ENCODE measurements around the gene MAGI1.

The MAGI1 gene

DNA sequence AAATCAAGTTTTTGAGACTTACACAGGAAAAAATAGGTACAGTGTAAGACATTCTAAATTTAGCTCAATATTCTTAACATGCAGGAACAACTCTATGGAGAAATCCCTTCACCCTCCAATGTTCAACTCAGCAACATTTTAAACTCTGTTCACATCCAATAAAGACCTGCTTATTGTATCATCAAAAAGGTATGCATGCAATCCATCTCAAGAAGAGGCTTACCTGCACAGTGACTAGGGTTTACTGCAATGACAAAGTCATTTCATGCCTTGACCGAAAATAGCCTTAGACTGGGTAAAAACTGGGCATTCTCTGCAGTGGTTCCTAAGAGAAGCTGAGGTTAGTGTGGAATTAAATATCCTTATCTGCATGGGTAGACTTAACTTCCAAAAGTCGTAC is 80.5 kb downstream of the MAGI1 start:
- no peaks in the 10 kb centered on the region for H4K20me1 ChIP-seq (ENCODE audit: insufficient read depth)
- TF ChIP-seq, protein P1, sequence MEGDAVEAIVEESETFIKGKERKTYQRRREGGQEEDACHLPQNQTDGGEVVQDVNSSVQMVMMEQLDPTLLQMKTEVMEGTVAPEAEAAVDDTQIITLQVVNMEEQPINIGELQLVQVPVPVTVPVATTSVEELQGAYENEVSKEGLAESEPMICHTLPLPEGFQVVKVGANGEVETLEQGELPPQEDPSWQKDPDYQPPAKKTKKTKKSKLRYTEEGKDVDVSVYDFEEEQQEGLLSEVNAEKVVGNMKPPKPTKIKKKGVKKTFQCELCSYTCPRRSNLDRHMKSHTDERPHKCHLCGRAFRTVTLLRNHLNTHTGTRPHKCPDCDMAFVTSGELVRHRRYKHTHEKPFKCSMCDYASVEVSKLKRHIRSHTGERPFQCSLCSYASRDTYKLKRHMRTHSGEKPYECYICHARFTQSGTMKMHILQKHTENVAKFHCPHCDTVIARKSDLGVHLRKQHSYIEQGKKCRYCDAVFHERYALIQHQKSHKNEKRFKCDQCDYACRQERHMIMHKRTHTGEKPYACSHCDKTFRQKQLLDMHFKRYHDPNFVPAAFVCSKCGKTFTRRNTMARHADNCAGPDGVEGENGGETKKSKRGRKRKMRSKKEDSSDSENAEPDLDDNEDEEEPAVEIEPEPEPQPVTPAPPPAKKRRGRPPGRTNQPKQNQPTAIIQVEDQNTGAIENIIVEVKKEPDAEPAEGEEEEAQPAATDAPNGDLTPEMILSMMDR (conservative IDR thresholded peaks at IDR 0.05; ENCODE audit: low read depth, low read length), result no peak
- H3K4me1 ChIP-seq (ENCODE audit: low read depth, poor library complexity, severe bottlenecking), result peaks cover 14% of the 10 kb centered on the region
- no peaks in the 10 kb centered on the region for H3K36me3 ChIP-seq (ENCODE audit: insufficient read depth)
- H3K27me3 ChIP-seq (ENCODE audit: insufficient read depth, low read depth), result no peaks in the 10 kb centered on the region
- H3K9ac ChIP-seq, result no peak overlapping the region
- H2AFZ ChIP-seq (ENCODE audit: low read depth), result no peak overlapping the region
- H3K27ac ChIP-seq, result no peak overlapping the region
- H3K4me2 ChIP-seq, result no peak overlapping the region
- no peaks in the 10 kb centered on the region for H3K79me2 ChIP-seq (ENCODE audit: insufficient read depth, low read depth)
- H3K4me3 ChIP-seq (IDR thresholded peaks at IDR 0.05; ENCODE audit: insufficient read depth, low read depth, low read length), result no peak overlapping the region

DNA sequence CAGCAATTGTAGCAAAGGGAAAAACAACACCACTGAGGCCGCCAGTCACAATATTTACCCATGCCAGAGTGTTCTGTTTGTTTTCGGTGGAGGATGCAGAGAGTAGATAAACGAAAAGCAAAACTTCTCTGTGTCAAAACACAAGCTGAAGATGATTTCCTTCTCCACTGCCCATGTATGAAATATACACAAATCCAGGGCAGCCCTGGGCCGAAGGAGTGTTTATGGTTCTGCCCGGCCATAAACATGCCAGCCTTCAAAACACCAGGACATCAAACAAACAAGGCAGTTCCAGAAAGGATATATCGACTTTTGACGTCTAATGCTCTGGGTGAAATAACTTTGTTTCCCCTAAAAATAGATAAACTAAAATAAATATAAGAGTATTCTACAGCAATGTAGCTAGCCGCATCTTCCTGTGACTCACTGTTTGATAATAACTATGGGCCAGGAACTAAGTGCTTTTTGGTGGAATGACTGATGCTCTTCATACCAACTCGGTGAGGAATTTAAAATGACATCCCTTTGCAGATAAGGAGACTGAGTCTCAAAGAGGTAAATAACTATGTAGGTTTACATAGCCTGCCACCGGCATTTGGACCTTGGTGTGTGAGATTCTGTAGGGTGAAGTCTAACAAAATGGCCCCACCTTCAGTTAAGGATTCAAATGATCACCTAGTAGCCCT is 82.8 kb downstream of the MAGI1 start:
- Histone ChIP-seq H3K4me2 (no peak overlapping the region), H3K4me1 (ENCODE audit: low read depth, poor library complexity, severe bottlenecking) (peaks cover 36% of the 10 kb centered on the region), H3K36me3 (ENCODE audit: insufficient read depth) (no peaks in the 10 kb centered on the region), H3K9ac (no peak overlapping the region), H3K79me2 (ENCODE audit: insufficient read depth, low read depth) (peaks cover 5% of the 10 kb centered on the region), H2AFZ (ENCODE audit: low read depth) (no peak overlapping the region), H3K27ac (no peak overlapping the region), H3K27me3 (ENCODE audit: insufficient read depth, low read depth) (no peaks in the 10 kb centered on the region), H3K4me3 (IDR thresholded peaks at IDR 0.05; ENCODE audit: insufficient read depth, low read depth, low read length) (no peak overlapping the region), H4K20me1 (ENCODE audit: insufficient read depth) (no peaks in the 10 kb centered on the region)
- TF ChIP-seq, protein P1 (conservative IDR thresholded peaks at IDR 0.05; ENCODE audit: low read depth, low read length), result no peak

DNA sequence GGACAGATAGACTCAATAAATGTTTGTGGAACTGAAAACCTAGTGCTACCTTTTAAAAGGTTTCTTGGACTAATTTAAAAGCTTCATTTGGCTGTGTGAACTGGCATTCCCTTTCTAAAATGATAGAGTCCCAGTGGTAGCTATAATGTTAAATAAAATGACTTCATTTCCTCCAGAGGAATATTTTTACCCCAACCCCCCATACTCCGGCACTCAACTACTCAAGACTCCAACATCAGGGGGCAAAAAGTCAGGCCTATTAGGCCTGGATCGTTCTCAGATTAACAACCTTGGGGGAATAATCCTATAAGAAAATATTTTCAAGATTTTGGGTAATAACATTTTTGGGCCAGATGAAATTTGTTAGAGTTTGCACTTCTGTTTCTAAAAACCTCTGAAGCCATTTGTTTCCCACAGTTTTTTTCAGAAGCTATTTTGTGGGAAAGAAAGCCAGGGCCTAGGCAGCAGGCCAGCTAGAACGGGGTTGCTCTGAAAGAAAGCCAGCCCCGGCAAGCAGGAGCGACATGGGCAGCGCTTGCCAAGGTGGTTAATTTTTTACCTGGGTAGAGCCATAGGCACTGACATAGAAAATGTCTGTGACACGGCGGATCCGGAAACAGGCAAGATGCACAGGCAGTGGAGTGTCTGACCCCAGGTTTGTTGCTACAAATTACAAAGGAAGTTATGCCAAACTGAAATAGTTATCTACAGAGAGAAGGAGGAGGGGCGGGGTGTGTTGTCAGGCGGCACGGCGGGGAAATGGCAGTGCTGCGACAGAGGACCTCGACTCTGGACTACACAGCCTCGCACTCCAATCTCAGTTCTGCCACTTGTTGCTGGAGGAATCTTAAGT is 84.6 kb downstream of the MAGI1 start:
- Histone ChIP-seq H3K4me2 (peak overlapping the region; percentile 43), H3K27me3 (ENCODE audit: insufficient read depth, low read depth) (no peaks in the 10 kb centered on the region), H3K9ac (no peak overlapping the region; the same call in 1 of the 2 replicates), H4K20me1 (ENCODE audit: insufficient read depth) (no peaks in the 10 kb centered on the region), H3K79me2 (ENCODE audit: insufficient read depth, low read depth) (peaks cover 5% of the 10 kb centered on the region), H3K4me1 (ENCODE audit: low read depth, poor library complexity, severe bottlenecking) (peaks cover 36% of the 10 kb centered on the region), H2AFZ (ENCODE audit: low read depth) (no peak overlapping the region), H3K36me3 (ENCODE audit: insufficient read depth) (no peaks in the 10 kb centered on the region), H3K4me3 (IDR thresholded peaks at IDR 0.05; ENCODE audit: insufficient read depth, low read depth, low read length) (no peak overlapping the region), H3K27ac (peak overlapping the region; percentile 74)
- TF ChIP-seq, protein P1 (conservative IDR thresholded peaks at IDR 0.05; ENCODE audit: low read depth, low read length), result no peak

DNA sequence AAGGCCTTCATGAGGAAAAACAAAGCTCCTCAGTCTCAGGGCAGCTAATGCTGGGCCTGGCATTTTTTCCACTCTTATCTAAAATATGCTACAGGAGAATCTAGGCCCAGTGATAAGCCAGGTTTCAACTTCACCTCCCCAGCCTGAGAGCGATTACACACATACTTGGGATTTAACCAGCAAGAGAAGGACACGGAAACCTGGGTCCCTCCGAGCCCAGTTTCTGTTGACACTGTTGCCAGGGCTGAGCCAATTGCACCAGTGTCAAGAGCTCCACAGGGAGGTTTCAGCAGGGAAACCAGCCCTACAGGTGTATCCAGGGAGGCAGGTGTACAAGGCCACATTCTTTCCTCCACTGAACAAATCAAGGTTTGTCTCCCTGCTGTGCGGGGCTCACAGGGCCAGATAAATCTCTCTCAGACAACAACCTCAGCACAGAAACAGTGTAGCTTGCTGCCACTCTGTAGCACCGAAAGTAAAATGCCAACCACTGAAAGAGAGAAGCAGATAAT is 85.4 kb downstream of the MAGI1 start:
- Histone ChIP-seq H3K36me3 (ENCODE audit: insufficient read depth) (no peaks in the 10 kb centered on the region), H3K4me3 (IDR thresholded peaks at IDR 0.05; ENCODE audit: insufficient read depth, low read depth, low read length) (no peak overlapping the region), H3K79me2 (ENCODE audit: insufficient read depth, low read depth) (peaks cover 5% of the 10 kb centered on the region), H3K27me3 (ENCODE audit: insufficient read depth, low read depth) (no peaks in the 10 kb centered on the region), H3K27ac (peak overlapping the region; percentile 74), H4K20me1 (ENCODE audit: insufficient read depth) (no peaks in the 10 kb centered on the region), H3K9ac (peak overlapping the region; percentile 24; the same call in 1 of the 2 replicates), H3K4me2 (peak overlapping the region; percentile 43), H2AFZ (ENCODE audit: low read depth) (no peak overlapping the region), H3K4me1 (ENCODE audit: low read depth, poor library complexity, severe bottlenecking) (peaks cover 36% of the 10 kb centered on the region)
- TF ChIP-seq, protein P1 (conservative IDR thresholded peaks at IDR 0.05; ENCODE audit: low read depth, low read length), result no peak
